Fibroblast of skin of right biceps (primary cell): ENCODE results near the gene COLEC11.
"Not testable (repeated sequence)": the region's sequence is repeated elsewhere in the genome, so short reads cannot be mapped to it uniquely, and the experiment has no call there.

Source experiments
- DNase-seq: peaks from one replicate; pipeline ENCODE4 v3.0.0-alpha.2; 2013

Gene COLEC11

GRCh38 chr2:3606370-3607201 is 11.7 kb downstream of the COLEC11 start:
- DNase-seq: no peak

GRCh38 chr2:3608373-3609278 is 13.7 kb downstream of the COLEC11 start:
- DNase-seq: no peak

GRCh38 chr2:3609279-3609673 is 14.4 kb downstream of the COLEC11 start:
- DNase-seq: not testable (repeated sequence)

- DNase-seq: no peak
Measured at GRCh38 chr2:3610415-3610814, 15.5 kb downstream of the COLEC11 start.

GRCh38 chr2:3610881-3611505 is 16.1 kb downstream of the COLEC11 start:
- DNase-seq: no peak

DNA sequence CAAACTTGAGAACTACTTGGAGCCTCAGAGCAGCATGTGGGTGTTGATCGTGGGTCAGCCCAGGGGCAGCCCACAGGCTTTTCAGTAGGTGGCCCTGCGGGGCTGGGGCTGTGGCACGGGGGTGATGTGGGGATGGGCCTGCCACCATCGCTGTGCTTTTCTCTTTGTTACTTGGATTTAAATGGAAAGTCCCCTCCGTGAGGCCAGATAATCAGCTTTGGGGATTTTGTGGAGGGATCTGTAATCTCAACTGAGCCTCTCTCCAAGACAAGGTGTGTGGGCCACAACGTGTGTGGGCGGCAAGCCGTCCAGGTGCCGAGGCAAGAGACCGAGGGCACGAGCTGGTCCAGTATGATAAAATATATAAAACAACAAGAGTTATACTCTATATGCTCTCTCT is 16.7 kb downstream of the COLEC11 start:
- no peak for DNase-seq

DNA sequence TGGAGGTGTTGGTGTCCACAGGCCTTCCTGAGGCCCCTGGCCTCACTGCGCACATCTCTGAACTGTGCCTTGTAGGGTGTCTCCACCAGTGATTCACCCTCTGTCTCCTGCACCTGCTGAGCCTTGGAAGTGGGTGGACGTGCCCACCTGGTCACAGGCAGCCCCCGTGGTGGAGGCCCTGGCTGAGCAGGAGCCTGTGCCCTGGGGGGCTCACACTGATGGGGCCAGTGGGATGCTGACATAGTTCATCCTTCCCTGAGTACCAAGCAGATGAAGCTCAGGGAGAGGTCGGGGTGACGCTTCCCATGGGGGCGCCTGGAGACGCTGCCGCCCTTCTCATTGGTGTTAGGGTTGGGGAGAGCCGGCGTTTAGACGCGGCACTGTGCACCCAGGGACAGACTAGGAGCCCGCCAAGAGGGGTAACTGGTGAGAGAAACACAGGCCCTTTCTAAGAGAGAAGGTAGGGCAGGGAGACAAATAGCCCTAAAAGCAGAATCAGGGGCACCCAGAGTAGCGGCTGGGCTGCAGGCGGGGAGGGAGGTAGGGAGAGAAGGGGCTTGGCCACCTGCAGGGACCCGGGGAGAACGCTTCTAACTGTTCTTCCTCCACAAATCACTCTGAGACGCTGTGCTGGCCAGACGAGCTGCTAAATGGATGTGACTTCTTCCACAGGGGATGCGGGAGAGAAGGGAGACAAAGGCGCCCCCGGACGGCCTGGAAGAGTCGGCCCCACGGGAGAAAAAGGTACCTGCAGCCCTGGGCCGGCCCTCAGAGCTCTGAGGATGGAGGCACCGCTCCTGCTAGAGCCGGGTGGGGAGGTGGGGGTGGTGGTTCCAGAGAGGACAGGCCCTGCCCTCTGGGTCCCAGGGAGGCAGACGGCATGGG is 18.0 kb downstream of the COLEC11 start:
- DNase-seq: no peak

DNA sequence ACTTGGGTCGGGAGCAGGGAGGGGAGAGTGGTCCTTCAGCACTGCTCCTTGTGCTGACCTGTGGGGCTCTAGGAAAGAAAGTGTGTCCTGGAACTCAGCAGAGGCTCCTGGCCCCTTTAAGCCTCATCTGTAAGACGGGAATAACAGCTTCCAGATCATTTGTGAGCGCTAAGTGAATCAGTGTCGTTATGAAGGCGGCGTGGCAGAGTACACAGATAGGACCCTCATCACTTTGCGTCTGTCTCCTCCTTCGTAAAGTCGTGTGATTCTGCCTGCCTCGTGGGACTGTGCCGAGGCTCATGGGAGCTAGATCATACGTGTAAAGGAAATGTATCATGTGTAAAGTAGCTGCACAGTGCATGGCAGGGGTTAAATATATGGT is 18.6 kb downstream of the COLEC11 start:
- DNase-seq: no peak

GRCh38 chr2:3614743-3615142 is 19.8 kb downstream of the COLEC11 start:
- not testable (repeated sequence) for DNase-seq

- DNase-seq: not testable (repeated sequence)
Measured at GRCh38 chr2:3615541-3616200, 20.8 kb downstream of the COLEC11 start.

- DNase-seq: not testable (repeated sequence)
Measured at GRCh38 chr2:3616435-3617197, 21.7 kb downstream of the COLEC11 start.

GRCh38 chr2:3617198-3617890 is 22.4 kb downstream of the COLEC11 start:
- DNase-seq: no peak

DNA sequence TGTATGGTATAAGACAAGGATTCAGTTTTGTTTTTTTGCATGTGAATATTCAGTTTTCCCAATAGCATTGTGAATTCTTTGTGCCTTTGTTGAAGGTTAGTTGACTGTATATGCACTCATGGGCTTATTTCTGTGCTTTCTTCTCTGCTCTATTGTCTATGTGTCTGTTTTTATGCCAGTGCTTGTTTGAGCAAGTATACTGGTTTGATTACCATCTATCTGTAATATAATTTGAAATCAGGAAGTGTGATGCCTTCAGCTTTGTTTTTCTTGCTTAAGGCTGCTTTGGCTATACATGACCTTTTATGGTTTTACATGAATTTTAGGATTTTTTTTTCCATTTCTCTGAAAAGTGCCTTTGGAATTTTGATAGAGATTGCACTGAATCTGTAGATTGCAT is 23.5 kb downstream of the COLEC11 start:
- no peak for DNase-seq

GRCh38 chr2:3619033-3619432 is 24.1 kb downstream of the COLEC11 start:
- DNase-seq: no peak

DNA sequence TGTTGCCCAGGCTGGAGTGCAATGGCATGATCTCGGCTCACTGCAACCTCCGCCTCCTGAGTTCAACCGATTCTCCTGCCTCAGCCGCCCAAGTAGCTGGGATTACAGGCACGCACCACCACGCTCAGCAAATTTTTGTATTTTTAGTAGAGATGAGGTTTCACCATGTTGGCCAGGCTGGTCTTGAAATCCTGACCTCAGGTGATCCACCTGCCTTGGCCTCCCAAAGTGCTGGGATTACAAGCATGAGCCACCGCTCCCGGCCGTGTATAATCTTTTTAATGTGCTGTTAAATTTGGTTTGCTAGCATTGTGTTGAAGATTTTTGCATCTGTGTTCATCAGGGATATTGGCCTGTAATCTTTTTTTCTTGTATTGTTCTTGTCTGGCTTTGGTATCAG is 24.7 kb downstream of the COLEC11 start:
- not testable (repeated sequence) for DNase-seq

GRCh38 chr2:3620834-3621233 is 25.9 kb downstream of the COLEC11 start:
- no peak for DNase-seq

GRCh38 chr2:3622967-3623366 is 28.1 kb downstream of the COLEC11 start:
- DNase-seq: no peak

DNA sequence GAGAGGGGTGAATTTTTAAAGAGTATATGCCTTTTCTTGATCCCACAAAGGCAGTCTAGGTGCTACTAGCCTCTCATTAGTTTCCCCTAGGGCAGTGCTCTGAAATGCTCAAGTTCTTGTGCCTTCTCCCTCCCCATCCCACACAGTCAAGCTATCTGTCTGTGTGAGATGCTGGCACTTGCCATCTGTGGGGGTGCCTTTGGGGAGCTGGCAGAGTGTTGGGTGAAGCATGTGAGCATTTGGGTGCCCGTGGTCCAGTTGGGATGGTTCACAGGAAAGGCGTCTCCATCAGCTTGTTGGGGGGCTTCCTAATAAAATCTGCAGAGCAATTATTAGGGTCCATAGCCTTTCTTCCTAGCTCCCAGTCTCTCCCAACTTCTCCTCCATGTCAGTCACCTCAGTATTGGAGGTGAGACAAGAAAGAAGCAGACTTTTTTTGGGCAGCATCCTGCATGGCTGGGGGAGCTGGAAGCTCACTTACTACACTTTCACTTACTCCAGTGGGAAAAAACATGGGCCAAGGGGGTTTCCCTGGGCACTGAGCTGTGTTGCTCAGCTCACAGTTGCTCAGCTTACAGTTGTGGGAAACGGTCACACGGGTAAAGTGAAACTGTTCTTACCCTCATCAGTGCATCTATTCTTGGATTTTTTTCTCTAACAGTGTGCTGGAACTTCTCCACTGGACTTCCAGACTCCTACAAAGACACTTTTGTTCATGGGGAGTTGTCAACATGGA is 29.3 kb downstream of the COLEC11 start:
- no peak for DNase-seq

- DNase-seq: no peak
Measured at GRCh38 chr2:3625186-3625585, 30.3 kb downstream of the COLEC11 start.
